ENCODE data around the gene FDXR.

The FDXR gene

DNA sequence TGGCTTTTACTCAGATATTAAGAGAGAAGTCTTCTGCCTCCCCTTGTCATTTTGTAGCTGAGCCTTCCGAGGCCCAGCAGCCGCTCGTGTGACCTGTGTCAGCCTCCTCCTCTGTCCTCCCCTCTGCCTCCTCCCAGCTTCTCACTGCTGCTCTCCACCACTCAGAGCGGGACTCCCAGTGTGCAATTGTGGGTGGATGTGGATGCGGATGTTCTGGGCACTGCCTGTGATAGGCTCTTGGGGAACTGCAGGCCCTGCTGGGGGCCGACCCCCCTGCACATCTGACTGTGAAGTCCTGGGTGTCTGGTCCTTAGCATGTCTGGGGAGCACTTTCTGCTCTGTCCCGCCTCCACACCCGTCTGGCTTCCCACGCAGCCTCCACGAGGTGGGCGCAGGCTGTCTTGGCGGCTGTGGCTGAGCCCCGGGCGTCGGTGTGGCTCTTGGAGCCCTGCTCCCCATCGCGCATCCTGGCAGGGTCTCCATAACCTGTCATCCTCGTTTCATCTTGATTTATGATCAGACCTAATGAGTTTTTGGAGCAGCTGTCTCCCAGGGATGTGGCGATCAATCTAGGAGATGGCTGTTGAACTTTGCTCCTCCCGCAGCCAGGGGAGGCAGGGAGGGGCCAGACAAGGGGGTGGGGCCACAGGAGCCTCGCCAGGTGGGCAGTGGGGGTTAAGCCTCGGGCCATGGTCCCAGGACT, 41.2 kb downstream of the FDXR start:
- no peak overlapping the region for H3K4me3 ChIP-seq (ENCODE audit: low read length)
- no peak for DNase-seq (ENCODE audit: low read depth)
- TF ChIP-seq, protein P1, sequence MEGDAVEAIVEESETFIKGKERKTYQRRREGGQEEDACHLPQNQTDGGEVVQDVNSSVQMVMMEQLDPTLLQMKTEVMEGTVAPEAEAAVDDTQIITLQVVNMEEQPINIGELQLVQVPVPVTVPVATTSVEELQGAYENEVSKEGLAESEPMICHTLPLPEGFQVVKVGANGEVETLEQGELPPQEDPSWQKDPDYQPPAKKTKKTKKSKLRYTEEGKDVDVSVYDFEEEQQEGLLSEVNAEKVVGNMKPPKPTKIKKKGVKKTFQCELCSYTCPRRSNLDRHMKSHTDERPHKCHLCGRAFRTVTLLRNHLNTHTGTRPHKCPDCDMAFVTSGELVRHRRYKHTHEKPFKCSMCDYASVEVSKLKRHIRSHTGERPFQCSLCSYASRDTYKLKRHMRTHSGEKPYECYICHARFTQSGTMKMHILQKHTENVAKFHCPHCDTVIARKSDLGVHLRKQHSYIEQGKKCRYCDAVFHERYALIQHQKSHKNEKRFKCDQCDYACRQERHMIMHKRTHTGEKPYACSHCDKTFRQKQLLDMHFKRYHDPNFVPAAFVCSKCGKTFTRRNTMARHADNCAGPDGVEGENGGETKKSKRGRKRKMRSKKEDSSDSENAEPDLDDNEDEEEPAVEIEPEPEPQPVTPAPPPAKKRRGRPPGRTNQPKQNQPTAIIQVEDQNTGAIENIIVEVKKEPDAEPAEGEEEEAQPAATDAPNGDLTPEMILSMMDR (conservative IDR thresholded peaks at IDR 0.05; ENCODE audit: low read length) = no peak

DNA sequence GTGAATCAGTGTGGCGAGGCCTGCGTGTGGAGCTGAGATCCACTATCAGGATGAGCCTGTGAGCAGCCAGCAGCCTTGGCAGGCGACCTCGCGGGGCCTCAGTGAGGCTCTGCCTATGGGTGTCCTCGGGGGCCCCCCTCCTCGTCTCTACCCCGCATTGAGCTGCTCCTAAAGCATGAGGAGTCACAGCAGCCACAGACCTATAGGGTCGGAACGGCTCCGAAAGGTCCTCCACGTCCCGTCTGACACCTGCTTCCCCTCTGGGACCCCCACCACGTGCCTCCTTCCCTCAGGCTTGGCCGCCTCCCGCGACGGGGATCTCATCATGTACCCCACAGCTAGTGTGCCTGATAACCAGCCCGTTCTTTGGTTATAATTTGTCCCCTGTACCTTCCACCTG, 41.9 kb downstream of the FDXR start:
- no peak for DNase-seq (ENCODE audit: low read depth)
- H3K4me3 ChIP-seq (ENCODE audit: low read length) = no peak overlapping the region
- TF ChIP-seq, protein P1 (conservative IDR thresholded peaks at IDR 0.05; ENCODE audit: low read length) = no peak

DNA sequence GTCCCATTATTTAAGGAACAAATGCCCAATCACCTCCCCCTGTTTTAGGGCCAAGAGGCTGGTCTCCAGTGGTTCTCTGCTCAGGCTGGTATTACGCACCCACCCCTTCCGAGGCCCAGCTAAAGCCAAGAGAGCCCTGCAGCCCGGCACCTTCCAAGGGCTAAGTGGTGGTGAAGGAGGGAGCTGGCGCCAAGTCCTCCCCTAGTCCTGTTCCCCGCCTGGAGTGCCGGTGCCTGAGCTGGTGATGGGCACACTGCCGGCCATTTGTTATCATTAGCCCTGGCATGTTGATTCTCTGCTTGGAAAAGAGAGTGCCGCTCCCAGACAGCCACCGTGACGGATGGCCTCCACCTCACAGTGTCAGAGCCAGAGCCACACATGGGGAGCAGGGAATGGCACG, 45.0 kb downstream of the FDXR start:
- no peak overlapping the region for H3K4me3 ChIP-seq (ENCODE audit: low read length)
- TF ChIP-seq, protein P1 (conservative IDR thresholded peaks at IDR 0.05; ENCODE audit: low read length) = no peak
- DNase-seq (ENCODE audit: low read depth) = no peak

DNA sequence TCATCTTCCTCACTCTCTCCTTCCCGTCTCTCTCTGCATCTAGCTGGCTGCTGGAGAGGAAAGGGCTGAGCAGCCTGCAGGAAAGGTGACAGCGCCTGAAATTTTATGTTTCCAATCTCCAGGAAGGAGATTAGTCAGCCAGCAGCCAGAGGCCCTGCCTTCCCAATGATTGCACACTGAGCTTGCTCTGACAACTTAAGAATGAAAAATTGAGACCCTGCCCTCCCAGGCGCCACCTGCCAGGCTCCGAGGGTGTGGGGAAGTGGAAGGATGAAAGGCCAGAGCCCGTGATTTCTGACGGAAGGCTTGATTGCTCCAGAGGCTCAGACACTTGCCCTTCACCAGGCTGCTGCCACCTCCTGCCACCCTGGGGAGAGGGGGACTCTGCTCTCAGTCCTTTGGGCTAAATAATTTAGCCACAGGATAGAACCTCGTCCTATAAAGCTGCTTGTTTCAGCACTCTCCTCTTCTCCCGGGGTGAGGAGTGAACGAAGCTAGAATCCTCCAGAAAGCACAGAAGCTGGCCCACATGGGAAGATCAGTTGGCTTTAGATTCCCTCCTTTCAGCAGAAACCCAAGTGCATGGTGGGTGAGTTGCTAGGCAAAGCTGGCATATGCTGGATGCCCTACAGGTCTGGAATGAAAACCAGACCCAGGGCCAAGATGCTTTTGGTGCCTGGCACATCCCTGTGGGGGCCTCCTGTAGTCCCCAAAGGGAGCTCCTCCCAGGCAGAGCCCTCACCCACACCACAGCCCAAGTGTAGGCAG, 46.7 kb downstream of the FDXR start:
- TF ChIP-seq, protein P1 (conservative IDR thresholded peaks at IDR 0.05; ENCODE audit: low read length) = no peak
- no peak for DNase-seq (ENCODE audit: low read depth)
- H3K4me3 ChIP-seq (ENCODE audit: low read length) = no peak overlapping the region

DNA sequence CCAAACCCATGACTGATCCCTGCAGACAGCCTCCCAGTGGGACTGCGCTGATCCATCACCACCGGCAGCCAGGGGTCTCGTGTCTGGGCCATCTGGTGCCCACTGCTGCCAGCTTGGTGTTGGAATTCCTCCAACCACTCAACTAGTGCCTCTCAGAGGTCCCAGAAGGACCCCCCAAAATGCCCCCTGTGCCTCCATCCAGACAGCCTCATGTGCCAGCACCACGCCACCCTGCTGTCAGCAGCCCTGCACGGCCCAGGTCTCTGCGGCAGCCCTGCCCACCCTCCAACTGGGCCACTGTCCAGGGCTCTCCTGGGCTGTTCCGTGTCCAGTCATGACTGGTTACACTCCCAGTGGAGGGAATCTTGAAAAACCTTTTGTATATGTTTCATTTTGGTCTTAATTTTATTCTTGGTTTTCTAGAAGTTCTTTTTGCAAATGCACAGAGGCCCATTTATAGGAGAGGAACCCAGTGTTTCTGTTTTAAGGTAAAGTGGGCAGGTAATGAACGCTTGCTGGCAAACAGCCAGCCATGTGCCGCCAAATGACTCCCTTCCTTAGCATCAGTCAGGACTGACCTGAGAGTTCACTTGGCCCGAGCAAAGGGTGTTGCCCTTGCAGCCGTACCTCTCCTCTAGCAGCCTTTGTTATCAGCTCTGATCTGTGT, 47.7 kb downstream of the FDXR start:
- TF ChIP-seq, protein P1 (conservative IDR thresholded peaks at IDR 0.05; ENCODE audit: low read length) = no peak

DNA sequence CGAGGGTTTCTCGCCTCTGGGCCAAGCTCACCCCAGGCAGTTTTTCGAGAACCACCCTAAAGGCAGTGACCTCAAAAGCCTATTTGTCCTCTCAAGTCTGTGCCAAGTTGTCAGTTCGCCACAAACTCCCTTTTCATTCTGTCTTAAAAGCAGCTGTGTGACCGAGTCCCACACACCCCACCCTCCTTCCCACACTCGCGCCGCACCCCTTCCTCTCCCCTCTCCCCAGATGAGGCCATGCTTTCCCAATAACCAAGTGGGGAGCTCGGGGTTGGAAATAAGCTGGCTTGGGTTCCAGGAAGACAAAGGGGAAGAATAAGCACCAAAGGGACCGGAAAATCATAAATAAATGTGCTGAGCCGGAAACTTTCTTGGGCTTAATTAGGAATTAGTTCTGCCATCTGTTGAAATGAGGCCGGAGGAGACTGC, 49.8 kb downstream of the FDXR start:
- H3K4me3 ChIP-seq (ENCODE audit: low read length) = no peak overlapping the region
- TF ChIP-seq, protein P1 (conservative IDR thresholded peaks at IDR 0.05; ENCODE audit: low read length) = no peak
- DNase-seq (ENCODE audit: low read depth) = no peak

More for the DNA sequence above, 47.7 kb downstream of the FDXR start:
- no peak overlapping the region for H3K4me3 ChIP-seq (ENCODE audit: low read length)
- no peak for DNase-seq (ENCODE audit: low read depth)

Measured in AG10803 (cell line).